ENCODE results near the gene PRKN.

Gene PRKN

DNA sequence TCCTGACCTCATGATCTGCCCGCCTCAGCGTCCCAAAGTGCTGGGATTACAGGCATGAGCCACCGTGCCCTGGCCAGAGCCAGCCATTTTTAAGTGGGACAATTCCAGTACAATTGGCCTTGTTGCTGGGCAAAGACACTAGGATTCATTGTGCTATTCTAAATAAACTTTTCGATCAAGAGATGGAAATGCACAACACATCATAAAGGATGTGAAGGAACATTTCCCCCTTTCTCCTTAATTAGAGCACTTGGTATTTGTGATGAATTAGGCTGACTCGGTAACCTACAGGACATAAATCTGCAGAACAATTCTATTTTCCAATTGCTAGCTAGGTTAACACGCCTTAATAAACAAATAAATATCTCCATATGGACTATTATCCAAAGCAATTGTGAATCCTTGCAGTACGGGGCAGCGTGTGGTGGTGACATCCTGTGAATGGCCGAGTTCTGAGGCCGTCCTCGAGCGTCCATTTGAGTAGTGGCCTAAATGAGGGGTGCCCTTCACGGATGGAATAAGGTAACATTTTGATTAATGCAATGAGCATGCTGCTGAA, 1047.5 kb downstream of the PRKN start:
- no peak for DNase-seq

DNA sequence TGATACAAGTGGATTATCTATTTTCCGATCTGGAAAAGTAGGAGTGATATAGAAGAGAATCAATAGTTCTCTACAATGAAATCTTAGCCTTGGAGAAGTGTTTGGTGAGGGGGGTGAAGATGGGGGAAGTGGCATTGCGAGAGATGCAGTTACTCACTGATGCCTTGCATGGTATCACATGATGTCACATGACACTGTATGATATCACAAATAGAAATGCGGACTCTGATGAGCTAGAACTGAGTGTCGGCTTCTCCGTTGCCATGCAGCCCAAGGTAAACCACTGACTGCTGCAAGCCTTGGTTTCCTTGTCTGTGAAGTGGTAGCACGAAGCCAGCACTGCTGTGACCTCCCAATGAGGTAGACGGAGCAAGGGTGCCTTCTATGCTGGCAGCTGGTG, 1050.4 kb downstream of the PRKN start:
- no peak for DNase-seq

DNA sequence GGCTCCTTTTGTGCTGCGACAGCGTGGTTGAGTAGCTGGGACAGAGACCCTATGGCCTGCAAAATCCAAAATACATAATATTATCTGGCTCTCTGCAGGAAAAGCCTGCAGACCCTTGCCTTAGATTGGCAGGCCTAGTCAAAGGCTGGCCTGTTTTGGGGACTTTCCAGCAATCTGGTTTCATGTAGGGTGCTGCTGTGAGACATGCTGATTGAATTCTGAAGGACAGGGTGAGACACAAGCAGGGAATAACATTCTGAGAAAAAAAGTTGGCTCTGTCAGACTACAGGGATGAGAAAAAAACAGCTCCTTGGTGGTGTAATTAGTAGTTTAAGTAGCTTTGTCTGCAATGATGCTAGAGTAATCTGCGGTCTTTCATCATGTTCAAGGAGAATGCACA, 1051.0 kb downstream of the PRKN start:
- DNase-seq = no peak

DNA sequence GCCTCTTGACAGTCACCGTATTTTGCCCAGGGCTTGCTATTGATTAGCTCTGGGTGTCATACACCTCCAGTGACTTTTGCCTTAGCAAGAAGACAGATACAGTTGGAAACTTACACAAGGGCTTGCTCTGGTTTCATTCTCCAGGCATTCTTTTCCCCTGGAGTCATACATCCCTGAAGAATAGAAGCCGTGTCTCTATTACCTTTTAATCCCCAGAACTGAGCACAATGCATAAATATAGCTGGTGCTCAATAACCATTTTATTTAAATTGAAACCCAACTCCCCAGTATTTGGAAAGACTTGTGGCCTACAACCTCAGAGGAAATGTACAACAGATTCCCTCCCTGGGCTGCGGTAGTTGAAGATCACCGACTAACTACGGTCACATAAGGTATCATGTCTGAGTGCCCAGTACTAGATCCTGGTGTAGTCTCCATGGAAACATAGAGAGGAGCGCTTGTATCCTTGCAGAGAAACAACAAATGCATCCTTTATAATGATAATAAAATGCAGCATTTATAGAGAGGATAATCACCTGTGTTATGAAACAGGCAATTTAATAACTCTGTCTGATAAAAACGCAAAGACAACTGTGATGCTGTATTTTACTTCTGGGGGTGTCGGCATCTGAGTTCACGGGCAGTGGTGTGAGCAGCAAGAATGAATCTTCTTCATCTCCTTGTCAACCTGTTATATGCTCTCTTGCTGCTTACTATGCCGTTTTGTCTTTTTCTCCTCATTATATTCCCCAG, 1052.5 kb downstream of the PRKN start:
- no peak for DNase-seq

DNA sequence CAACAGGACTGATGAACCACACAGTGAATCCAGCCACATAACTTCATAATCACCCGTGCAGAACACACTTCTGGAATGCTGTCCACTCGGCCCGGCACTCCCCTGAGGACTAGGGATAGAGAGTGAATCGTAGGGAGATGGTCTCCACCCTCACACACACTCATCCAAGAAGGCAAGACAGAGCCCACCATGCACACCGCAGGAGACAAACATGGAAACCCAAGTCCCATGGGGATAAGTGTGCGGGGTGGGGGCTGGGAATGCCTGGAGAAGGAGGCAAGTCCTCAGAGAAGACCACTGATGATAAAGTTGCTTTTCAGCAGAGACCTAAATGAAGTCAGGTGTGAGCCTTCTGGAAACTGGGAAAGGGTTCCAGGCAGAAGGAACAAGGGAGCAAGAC, 1054.5 kb downstream of the PRKN start:
- DNase-seq = no peak

DNA sequence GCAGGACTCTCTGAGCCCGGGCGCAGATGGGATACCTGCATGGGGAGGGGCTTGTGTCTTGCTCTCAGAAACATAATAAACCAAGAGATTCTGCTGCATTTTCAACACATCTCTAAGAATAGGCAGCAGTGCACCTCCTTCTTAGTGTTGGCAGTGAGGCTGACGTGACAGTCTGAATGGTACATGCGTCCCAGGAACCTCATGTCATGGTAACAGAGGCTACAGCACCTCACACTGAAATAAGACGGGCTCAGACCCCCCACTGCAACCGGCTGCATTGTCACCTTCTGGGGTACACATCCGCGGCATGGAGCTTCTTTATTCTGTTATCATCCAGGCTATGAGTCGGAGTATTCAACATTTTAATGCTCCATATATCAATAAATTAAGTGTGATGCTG, 1056.4 kb downstream of the PRKN start:
- no peak for DNase-seq

DNA sequence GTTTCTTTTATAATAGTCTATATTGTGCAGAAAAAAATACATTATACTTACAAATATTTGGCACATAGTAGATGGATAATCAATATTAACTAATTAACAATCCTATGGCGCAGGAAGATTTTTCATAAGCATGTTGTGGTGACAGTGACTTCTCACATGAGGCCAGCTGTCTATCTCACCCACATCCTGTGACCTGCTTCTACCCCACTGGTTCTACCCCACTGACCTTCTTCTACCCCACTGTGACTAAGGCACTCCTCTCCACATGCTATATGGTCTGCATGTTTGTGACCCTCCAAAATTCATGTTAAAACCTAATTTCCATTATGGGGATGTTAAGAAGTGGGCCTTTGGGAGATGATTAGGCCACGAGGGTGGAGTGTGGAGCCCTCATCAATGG, 1058.9 kb downstream of the PRKN start:
- DNase-seq = no peak

DNA sequence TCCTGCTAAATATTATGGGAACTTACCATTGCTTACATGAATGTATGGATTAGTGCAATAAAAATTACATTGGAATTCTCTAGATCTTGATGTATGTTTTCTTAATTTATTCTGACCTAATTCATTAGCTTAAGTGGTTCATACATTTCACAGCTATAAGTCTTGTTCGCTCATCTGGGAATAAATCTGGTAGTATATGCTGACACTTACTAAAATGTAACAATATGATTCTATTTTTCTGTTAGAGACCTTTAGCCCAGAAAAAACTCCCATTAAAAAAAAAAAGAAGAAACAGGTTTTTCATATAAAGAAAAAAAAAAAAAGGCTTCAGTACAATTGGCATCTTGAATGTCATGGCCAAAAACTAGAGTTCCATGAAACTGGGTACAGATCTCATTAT, 1059.6 kb downstream of the PRKN start:
- DNase-seq = no peak

DNA sequence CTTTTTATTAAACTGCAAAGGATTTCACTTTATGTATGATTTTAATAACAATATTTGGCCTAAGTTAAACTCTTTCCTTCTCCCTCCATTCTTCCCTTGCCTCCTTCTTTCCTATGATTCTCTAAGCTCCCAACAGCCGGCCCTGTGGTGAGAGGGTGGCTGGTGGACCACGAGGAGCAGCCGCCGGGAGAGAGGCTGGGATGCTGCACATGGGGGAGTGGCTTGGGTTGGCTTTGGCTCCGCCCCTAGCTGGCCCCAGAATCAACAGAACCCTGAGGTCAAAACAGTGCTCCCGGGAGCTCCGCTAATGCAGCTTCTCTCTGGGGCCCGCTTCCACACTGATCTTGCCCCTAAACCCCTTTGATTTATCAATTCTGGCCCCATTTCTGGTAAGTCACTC, 1063.9 kb downstream of the PRKN start:
- DNase-seq = no peak

DNA sequence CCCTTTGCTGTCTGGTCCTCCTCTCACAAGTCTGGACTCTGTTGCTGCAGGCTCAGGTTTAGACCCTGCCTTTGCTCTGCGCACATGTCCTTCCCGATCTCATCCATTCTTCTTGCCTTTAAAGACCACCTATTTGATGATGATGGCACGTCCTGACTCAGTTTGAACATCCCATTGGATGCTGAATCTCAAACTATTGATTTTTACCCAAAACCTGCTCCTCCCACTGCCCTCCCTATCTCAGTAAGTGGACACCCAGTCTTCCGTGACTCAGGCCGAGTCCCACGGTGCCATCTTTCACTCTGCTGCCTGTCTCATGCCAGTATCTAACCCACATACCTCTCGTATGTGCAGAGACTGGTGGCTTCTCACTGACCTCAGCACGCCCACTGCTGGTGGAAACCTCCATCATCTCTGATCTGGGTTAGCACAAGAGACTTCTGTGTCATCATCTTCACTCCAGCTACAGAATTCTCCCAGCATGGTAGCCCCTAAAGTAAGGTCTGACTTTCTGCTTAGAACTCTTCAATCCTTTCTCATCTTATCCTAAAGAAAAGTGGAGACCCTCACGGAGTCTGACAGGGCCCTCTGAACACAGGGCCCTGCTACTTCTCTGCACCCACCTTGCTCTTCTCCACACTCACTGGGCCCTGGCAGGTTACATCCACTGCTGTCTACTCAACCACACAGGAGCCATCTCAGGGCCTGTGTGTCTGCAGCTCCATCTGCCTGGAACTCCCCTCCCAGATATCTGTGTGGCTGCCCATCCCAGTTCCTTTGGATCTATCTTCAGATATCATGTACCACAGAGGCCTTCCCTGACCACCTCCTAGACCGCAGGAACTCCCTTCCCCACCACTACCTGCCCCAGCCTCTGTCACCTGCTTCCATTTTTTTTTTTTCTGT, 1066.6 kb downstream of the PRKN start:
- DNase-seq = peak; percentile 10

DNA sequence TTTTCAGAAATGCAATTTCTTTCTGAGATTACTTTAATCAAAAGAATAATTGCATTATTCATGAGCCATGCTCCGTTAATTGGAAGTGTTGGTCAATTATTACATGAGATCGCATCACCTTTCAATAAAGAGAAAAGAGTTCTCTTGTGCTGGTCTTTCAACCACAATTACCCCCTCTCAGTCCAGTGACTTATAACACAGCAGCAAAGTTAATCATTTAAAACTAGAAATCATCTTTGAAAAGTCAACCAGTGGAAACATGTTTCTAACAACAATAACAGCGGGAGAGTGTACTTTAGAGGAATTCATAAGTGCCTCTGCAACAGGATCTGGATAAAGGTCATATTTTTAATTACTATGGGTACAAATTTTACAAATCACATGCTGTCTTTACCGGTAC, 1069.4 kb downstream of the PRKN start:
- no peak for DNase-seq

DNA sequence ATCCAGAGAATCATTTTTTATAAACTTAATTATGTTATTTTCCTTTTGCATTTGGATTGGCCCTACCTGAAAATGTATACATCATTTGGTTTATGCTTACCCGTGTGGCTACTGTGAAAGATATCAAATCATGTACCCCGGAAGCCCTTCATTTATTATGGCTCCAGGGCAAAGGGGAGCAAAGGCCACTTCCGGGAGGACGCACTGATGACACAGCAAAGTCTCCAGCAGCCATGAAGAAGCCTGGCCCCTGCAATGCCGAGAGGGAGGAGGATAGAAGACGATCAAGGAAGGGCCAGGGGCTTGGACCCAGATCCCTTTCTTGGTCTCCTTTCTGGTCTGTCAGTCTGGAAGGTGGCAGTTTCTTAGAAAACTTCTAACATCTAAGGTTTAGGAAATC, 1073.4 kb downstream of the PRKN start:
- DNase-seq = no peak

DNA sequence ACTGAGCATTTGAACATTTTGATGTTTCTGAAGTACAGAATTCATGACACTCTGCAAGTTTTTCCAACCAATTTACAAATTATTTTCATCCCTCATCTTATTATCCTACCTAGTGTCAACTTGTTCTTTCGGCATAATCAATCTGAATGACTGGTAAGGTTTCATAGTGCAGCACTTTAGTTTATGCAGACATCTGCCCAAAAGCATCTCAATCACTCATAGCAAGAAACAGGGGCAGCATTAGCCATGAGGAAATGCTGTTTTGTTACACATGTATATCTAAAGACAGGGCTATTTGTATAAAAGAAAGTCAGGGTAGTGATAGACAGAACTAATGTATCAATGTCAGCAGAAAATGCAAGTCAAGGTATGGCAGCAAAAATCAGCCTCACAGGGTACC, 1075.6 kb downstream of the PRKN start:
- DNase-seq = no peak

DNA sequence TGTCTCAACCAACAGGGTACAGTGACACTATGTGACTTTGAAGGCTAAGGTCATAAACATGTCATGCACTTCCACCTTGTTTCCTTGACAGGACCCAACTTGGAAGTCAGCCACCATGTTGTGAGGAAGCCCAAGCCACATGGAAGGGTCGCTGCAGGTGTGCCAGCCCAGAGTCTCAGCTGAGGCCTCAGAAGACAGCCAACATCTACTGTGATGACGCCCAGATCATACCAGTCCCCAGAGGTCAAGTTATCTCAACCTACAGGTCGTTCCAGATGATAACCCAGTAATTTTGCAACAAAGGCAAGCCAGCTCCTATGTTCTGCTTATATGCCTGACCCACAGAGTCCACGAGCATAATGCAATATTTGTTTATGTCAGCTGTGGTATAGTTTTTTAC, 1077.7 kb downstream of the PRKN start:
- DNase-seq = no peak

DNA sequence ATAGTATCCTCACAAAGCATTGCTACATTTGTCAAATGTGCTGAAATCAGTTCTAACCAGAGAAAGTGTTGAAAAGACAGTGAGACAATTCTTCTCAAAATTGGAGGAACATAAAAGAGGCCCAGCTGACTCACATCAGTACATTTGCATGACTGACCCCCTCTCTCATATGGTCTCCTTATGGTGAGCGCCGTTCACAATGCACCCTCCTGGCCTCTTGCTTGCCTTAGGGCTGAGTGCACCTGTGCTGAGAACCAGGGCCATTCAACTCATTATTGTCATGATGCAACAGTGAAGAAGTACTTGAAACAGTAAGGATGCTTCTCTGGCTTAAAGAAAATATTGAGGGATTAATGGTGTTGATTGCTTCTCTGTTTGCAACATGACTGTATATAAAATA, 1078.5 kb downstream of the PRKN start:
- DNase-seq = no peak

DNA sequence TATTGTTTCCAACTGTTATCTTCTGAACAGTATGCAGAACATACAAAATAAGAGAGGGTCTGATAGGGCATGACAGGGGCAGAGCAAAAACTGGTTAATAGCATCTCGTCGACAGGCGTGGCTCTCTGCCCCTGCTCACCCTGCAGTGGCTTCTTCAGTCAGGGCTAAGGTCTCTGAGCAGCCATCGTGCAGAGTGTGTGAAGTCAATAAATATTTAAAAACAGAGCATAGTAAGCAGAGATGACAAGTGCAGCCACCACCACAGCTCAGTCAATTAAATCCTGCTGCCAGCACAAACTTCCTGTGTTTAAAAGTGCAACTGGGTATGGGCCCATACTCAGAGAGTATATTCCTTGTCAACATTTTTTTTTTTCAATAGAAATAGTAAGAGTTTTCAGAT, 1080.3 kb downstream of the PRKN start:
- DNase-seq = no peak

DNA sequence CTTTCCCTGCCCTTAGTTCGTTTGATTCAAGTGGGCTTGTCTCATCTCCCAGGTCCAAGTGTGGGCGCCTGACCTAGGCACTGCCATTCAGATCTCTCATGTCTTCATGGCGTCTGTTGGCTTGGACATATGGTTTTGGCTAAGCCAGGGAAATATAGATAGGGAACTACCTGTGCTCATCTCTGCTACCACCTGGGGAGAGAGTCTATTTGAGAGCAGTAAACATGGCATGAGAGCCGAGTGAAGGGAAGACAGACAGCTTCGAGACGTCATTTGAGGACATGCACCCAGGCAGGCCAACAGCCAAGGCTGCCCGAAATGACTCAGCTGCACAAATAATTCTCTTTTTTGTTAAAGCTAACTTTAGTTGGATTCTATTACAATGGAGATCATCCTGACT, 1083.0 kb downstream of the PRKN start:
- no peak for DNase-seq

DNA sequence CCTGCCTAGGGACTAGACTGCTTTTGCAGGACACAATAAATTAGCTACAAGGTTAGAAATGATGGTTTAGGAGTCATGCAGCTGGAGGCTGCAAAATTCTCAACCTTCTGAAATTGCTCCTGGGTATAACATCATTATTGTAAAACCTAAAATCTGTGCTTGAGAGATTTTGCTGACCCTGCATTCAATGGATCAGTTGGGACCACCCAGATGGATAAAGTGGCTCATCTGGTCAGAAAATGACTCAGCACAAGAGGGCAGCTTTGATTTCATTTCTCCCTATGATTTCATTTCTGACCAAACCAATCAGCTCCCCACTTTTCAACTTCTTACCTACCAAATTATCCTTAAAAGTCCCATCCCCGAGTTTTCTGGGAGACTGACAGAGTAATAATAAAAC, 1086.4 kb downstream of the PRKN start:
- no peak for DNase-seq

DNA sequence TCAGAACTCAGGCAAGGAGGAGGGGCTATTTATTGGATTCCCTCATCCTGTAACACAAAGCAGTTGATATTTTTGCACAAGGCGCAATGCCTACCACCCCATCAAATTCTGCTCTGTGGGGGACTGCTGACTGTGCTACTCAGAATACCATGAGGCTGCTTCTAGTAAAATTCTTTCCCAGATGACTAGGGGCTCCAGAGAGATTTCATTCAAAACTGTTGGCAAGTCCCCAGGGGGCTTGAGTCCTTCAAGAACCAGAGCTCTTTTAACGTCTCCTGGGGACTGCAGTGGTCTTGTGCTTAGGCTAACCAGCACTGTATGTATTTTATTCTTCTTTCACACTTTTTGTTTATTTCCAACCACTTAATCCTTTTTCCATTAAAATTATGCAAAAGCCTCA, 1087.8 kb downstream of the PRKN start:
- no peak for DNase-seq

DNA sequence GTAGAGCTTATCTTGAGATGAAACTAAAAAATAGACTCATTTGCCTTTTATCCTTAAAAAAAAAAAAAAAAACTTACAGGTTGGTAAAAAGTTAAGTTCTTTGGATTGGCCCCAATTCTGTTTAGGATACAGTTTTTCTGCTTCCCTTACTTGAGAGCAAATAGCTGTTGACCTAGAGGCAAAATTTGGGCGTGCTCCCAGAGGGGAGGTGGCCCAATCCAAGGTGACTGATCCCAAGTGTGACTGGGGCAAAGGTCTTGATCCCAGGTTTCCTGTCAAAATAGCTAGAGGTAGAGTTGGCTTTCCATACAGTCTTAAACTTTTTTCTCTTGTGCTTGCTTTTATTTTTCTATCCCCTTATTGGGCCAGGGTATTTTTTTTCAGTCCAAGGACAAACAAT, 1089.9 kb downstream of the PRKN start:
- no peak for DNase-seq

DNA sequence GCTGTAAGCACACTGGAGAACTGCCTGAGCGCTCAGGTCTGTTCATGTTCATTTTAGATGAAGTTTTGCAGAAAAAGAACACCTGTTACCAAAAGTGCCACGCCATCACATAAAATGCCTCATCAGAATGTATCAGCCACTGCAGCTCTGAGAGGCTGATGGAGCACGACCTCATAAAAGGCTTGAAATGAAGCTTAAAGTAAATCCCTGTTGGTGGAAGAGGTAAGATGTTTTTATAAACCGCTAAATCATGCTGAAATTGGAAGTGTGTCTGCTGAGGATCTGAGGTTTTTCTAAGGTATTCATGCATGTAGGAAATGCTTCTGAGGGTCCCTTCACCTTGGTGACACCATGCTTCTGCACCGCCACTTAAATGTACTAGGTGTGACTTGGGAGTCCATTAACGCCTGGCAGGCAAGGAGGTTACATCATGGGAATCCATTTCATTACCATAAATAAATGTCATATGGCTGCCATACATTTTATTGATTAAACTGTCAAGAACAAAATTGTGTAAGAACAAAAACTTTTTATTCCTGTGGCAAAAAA, 1090.6 kb downstream of the PRKN start:
- peak; percentile 7 for DNase-seq

DNA sequence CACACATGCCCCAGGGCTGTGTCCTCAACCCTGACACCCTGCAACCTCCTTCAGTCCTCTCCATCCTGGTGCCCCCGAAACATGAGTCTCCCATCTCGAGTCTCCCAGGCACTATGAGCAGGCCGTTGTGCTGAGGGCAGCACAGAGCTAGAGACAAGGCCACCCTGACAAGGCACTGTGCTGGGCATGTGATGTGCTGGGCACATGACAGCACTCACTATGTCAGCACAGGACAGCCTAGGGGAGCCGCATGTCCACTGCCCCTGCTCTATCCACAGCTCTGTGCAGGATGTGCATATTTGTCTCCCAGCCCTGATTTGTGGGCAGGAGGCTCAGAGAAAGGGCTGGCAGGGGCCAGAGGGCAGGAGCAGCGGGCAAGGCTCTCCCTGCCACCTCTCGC, 1091.6 kb downstream of the PRKN start:
- DNase-seq = no peak

DNA sequence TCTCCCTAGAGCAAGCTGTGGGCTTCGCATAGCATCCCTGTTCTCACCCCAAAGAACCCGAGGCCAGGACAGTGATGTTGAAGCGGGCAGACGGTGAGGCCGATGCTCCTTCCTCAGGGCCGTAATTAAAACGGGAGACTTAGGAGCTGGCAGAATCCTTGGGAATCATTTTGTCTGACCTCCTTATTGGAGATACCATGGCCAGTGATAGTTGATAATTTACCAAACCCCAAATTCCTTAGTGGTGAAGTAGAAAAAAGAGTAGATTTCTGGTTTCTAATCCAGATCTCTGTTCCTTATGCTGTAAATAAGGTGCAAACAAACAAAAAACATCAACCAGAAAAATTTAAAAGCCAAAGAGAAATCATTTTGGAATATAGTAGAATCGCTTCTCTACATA, 1092.7 kb downstream of the PRKN start:
- DNase-seq = no peak

DNA sequence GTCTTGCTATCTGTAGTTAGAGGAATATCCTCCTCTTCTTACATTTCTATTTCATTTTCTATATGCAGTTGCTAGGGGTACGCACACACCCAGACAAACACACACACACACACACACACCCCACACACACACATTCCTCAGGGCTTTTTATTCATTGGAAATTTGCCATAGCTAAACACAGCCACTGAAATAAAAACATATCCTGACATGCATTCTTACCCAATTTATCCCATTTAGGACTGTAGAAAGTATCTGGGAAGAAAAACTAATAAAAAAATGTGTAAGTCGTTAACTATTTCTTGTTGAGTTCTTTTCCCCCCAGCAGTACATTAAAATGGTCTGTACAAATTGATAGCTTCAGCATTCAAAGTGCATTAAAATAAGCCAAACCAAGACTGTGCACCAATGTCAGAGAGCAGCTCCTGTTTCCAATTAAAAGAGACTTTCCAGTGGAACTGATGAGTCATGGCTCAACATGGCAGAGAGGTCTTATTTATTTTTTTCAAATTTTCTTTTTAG, 1095.8 kb downstream of the PRKN start:
- DNase-seq = no peak

Data from RPMI8226 (cell line).